ENCODE results near the gene TMEM18. TPM values are rescaled to one million over a fixed set of nuclear protein-coding genes. Genes with fewer than 3 reads are reported as not detected.

TMEM18 gene
- total and polyA plus RNA-seq, 2 of the 13 experiments (the other 11 are each of a cell fraction or from before 2014, with no cell fraction given): 45.9 to 49.4 TPM

DNA sequence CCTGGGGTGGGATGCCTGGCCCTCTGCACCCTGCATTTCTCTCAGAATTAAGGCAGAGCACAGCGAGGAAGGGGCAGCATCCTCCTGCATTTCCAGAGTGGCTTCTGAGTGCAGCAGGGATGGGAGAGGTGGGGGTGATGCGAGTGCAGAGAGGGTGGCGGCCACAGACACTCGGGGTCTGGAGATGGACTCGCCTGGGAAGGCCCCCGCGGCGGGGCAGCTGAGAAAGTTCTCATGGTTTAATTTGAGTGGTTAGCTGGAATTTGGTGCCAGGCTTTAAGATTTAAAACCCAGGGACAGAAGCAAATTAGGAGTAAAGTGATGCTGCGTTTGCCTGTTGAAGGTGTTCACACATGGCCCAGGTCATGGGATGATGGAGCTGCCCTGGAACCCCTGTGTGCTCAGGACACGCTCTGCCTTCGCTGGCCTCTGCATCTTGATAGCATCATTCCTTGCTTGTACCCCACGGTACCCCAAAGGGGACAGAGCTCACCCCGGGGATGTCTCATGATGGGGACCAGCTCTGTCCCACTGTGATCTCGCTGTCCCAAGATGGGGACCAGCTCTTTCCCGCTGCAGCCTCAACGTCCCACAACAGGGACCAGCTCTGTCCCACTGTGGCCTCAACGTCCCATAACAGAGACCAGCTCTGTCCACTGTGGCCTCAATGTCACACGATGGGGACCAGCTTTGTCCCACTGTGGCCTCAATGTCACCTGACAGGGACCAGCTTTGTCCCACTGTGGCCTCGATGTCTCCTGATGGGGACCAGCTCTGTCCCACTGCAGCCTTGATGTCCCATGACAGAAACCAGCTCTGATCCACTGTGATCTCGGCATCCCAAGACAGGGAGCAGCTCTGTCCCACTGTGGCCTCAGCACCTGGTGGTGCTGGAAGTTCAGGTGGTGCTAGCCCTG is 27.5 kb downstream of the TMEM18 start (continued):
- TF ChIP-seq, protein P1, sequence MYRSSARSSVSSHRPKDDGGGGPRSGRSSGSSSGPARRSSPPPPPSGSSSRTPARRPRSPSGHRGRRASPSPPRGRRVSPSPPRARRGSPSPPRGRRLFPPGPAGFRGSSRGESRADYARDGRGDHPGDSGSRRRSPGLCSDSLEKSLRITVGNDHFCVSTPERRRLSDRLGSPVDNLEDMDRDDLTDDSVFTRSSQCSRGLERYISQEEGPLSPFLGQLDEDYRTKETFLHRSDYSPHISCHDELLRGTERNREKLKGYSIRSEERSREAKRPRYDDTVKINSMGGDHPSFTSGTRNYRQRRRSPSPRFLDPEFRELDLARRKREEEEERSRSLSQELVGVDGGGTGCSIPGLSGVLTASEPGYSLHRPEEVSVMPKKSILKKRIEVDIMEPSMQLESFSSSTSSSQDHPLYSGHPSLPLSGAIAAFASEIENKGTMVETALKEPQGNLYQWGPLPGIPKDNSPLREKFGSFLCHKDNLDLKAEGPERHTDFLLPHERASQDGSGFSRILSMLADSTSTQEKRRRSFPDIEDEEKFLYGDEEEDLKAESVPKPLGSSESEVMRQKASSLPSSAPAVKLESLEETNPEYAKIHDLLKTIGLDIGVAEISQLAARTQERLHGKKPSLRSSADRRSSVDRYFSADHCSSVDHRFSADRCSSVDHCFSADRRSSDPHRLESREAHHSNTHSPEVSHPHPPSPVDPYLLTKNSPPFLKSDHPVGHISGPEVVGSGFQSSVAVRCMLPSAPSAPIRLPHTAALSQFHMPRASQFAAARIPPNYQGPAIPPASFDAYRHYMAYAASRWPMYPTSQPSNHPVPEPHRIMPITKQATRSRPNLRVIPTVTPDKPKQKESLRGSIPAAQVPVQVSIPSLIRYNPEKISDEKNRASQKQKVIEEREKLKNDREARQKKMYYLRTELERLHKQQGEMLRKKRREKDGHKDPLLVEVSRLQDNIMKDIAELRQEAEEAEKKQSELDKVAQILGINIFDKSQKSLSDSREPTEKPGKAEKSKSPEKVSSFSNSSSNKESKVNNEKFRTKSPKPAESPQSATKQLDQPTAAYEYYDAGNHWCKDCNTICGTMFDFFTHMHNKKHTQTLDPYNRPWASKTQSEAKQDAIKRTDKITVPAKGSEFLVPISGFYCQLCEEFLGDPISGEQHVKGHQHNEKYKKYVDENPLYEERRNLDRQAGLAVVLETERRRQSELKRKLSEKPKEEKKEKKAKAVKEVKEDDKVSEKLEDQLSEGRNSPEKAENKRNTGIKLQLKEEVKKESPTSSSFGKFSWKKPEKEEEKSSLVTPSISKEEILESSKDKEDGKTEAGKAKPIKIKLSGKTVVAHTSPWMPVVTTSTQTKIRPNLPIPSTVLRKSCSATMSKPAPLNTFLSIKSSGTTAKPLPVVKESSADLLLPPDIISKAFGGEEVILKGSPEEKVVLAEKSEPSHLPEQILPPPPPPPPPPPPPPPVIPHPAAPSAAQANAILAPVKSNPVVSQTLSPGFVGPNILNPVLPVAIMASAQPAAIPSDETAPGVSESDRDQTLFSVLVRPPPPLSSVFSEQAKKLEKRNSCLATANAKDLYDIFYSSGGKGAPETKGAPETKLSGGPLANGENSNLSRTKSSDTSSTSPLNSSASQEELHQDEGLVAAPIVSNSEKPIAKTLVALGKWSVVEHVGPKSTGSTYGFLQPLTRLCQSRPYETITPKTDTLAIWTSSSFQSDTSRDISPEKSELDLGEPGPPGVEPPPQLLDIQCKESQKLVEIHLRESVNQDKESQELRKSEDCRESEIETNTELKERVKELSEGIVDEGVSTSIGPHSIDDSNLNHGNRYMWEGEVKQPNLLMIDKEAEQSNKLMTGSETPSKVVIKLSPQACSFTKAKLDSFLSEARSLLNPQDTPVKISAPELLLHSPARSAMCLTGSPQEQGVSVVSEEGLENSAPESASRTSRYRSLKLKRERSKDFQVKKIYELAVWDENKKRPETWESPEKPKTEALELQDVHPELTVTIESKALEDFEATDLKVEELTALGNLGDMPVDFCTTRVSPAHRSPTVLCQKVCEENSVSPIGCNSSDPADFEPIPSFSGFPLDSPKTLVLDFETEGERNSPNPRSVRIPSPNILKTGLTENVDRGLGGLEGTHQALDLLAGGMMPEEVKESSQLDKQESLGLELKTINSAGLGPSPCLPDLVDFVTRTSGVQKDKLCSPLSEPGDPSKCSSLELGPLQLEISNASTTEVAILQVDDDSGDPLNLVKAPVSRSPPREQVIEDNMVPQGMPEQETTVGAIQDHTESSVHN (CRISPR knock-in tag; IDR thresholded peaks at IDR 0.05): no peak
- no peak for TF ChIP-seq HOXD1 (CRISPR knock-in tag; IDR thresholded peaks at IDR 0.05)
- no peak for TF ChIP-seq SATB2 (CRISPR knock-in tag; IDR thresholded peaks at IDR 0.05)
- no peak for TF ChIP-seq SALL1 (CRISPR knock-in tag; IDR thresholded peaks at IDR 0.05)
- TF ChIP-seq, protein P2, sequence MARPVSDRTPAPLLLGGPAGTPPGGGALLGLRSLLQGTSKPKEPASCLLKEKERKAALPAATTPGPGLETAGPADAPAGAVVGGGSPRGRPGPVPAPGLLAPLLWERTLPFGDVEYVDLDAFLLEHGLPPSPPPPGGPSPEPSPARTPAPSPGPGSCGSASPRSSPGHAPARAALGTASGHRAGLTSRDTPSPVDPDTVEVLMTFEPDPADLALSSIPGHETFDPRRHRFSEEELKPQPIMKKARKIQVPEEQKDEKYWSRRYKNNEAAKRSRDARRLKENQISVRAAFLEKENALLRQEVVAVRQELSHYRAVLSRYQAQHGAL (CRISPR knock-in tag; IDR thresholded peaks at IDR 0.05; ENCODE audit: not compliant biosample characterization): no peak
- TF ChIP-seq ZNF235 (CRISPR knock-in tag; IDR thresholded peaks at IDR 0.05; ENCODE audit: borderline replicate concordance): no peak

All from HepG2 (cell line).